CMK (cell line): ENCODE results near the gene PRKCZ.
A peak's percentile ranks its signal among the peaks of the same experiment; 100 is the strongest.
"Not testable (repeated sequence)": the region's sequence is repeated elsewhere in the genome, so short reads cannot be mapped to it uniquely, and the experiment has no call there.

ENCODE experiments used
- DNase-seq: peaks from one replicate; pipeline ENCODE4 v3.0.0-alpha.2; 2010; ENCODE audit warnings: low read depth

PRKCZ gene

DNA sequence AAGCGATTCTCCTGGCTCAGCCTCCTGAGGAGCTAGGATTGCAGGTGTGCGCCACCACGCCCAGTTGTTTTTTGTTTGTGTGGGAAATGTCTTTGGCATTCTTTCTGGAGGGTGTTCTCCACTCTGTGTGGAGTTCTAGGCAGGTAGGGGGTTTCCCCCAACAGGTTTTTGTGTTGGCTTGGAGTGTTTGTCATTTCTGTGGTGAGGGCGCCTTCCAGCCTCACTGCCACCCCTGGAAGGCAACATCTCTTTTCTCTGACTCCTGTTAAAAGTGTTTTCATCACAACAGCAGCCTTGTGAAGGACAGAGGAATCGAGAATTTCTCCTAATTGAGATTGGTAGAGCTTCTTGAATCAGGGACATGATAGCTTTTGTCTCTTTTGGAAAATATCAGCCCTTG, 69.7 kb downstream of the PRKCZ start:
- no peak for DNase-seq

GRCh38 chr1:2121101-2121691, 71.0 kb downstream of the PRKCZ start:
- no peak for DNase-seq

DNA sequence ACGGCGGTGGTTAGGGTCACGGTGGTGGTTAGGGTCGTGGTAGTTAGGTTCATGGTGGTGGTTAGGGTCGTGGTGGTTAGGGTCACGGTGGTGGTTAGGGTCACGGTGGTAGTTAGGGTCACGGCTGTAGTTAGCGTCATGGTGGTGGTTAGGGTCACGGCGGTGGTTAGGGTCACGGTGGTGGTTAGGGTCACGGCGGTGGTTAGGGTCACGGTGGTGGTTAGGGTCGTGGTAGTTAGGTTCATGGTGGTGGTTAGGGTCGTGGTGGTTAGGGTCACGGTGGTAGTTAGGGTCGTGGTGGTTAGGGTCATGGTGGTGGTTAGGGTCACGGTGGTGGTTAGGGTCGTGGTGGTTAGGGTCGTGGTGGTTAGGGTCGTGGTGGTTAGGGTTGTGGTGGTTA, 71.6 kb downstream of the PRKCZ start:
- DNase-seq: not testable (repeated sequence)

GRCh38 chr1:2124446-2125198, 74.4 kb downstream of the PRKCZ start:
- no peak for DNase-seq

DNA sequence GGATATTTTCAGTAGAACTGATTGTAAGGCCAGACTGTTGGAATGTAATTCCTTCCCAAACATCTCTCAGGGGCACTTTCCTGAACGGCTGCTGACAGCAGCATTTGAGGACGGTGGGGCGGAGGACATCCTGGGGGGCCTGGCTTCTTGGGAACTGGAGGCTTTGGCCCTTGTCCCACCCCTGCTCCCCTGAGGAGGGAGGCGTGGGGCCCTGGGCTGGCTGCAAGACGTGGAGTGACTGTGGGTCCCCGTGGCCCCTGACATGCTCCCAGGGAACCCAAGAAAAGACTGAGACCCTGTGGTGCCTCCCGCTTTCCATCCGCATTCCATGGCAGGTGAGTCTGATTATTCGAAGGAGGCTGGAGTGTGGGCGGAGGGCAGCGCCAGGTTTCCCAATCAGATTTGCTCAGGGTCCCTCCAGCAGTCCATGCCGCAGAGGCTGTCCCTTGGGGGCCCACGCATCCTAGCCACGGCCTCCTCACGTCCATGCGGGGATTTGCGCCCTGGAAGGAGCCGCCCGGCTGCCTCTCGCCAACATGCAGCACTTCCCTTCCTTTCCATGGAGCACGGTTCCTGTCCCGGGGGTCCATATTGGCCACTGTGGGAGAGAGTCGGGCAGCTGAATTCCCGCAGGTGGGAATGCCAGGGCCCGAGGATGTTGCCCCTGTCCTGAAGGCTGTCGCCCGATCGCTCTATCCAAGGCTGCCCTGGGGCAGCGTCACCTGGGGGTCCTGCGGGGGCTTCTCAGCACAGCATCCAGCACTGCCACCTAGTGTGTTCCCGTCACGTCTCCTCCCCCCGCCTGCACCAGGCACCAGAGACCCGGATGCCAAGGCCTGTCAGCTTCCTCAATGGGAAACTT, 75.4 kb downstream of the PRKCZ start:
- DNase-seq: no peak

- DNase-seq: no peak
These were observed 76.3 kb downstream of the PRKCZ start for GRCh38 chr1:2126331-2127186.

DNA sequence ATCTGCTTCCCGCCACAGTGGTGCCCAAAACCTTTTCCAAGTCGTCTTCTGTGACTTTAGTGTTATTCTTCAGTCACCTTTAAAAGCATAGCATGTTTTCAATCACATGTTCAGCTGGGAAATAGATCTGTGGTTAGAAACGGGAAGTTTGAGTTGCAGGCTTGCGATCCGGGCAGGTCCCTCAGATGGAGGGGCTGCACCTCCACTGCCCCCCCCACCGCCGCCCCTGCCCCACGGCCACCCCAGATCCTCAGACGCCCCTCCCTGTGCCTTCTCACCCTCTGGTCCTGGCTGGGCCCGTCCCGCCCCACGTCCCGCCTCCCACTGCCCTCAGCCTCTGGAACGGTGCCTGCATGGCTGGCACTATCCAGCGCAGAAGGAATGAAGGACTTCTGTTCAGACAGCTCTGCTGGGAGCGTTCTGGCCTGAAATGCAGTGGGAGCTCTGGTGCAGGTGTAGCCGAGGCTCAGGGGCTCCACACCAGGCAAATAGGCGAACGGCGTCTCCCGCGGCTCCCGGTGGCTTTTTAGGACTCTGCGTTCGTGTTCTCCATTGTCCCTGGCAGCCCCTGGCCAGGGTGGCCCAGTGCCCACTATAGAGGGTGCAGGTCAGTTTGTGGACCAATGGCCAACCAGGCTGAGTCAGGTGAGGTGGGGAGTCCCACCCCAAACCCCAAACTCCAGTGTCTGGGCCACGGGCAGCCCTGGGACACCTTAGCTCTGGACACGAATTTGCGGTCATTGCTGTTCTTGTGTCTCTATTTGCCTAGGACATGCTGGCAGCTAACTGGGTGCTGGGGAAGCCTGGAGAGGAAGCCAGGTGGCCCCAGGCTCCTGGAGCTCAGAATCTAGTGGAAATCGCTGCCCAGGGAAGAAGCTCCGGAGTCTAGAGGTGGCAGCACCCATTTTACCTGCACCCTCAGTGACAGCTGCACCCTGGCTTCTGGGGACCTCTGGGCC, 77.3 kb downstream of the PRKCZ start:
- DNase-seq: no peak

DNA sequence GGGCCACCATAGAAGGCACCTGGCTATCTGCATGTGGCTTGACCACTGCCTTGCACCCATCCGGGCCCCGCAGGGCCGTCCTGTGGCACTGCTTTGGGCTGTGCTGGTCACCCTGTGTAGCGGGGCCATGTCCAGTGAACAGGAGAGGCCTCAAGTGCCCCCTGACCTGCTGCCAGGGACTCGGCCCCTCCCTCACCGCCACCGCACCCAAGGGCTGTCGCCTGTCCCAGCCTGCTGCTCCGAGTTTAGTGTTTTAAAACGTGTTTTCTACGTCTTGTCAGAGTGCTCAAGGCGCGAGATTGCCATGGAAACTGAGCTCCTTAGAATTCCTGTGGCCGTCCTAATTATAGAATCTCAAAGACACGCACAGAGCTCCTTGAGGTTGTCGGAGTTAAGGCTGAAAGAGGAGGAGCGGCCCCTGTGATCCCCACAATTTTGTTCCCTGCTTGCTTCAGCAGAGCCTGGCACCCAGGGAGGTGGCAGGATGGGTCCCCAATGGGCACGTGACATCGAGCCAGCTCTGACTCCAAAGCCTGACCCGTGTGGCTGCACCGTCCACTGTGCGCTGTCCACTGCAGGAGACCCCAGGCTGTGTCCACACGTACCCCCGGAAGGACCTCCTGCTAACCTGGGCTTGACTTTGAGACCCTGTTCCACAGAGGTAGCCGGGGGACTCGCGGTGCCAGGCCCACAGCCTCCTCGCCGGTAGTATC, 78.1 kb downstream of the PRKCZ start:
- DNase-seq: no peak

DNA sequence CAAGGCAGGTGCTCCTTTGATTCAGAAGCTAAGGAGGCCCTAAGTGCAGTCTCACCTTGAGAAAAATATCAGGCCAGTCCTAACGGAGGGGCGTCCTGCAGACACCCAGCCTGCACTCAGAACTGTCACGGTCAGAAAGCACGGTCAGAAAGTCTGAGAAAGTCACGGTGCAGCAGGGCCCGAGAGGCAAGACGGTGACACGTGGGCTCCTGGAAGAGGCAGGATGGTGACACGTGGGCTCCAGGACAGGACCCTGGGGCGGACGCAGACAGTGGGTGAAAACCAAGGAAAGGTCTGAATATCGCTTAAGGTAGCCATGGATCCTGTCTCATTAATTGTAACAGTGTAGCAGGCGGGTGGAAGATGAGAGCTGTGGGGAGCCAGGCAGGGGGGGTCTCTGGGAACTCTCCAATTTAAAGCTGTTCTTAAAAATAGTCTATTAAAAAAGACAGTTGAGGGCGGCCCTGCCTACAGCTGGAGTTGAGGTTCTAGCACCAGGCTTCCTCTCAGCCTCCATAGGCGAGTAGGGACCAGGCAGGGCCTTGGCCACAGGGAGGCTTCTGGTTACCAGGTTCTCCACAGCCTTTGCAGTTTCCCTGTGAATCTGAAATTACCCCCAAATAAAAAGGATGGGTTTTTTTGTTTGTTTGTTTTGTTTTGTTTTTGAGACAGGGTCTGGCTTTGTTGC, 79.2 kb downstream of the PRKCZ start:
- no peak for DNase-seq

- no peak for DNase-seq
These were observed 79.9 kb downstream of the PRKCZ start for GRCh38 chr1:2130156-2130555.

- no peak for DNase-seq
These were observed 80.7 kb downstream of the PRKCZ start for GRCh38 chr1:2130871-2131289.

DNA sequence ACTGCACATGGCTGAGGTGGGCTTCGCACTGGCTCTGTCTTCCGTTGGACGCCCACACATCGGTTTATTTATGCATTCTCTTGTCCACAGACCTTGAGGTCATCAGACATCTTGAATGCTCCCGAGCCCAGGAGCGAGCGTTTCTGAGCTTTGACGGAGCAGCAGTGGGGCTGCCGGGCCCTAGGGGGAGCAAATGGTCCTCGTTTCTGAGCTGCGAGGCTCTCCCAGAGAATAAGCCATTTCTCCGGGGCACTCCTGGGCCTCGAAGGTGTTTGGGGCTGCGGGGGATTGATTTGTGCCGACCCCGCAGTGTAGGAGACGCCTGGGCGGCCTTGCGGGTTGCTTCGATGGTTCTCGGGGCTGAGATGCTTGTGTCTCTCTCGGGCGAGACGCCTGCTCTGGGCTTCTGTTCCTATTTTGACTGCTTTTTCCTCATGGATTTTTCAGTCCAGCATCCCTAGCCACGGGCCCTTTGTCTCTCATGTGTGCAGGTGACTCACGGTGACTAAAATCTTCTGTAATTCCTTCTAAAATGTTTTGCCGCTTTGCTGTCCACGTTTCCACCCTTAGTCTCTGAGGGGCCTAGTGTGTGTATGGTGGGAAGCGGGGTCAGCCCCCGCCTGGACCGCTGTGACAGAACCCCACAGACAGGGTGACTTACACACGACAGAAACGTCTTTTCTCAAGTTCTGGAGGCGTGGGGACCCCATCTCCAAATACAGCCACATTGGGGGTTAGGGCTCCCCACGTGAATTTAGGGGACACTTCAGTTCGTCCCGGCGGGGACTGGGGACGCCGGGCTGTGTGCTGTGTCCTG, 82.2 kb downstream of the PRKCZ start:
- DNase-seq: no peak

DNA sequence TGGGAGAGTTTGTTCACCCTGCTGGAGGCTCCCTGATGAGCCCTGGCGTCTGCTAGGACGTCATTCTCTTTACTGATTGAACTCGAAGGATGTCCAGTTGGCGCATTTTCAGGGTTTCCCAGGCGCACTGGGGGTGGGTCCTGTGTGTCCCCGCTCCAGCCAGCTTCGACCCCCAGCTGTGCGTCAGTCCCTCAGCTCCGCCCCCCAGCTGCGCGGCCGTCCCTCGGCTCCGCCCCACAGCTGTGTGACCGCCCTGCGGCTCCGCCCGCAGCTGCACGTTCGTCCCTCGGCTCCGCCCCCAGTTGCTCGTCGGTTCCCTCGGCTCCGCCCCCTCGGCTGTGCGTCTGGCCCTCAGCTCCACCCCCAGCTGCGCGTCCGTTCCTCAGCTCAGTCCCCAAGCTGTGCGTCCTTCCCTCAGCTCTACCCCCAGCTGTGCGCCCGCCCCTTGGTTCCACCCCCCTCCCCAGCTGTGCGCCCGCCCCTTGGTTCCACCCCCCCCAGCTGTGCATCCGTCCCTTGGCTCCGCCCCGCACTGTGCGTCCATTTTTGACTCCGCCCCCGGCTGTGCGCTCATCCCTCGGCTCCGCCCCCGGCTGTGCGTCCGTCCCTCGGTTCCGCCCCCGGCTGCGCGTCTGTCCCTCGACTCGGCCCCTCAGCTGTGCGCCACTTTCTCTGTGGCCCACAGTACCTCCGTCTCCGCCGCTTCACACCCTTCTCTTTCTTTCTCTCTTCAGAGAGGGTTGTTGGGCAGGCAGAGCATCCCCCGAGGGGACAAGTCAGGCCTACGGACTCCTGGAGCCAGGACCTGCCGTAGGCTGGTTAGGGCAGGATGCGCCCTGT, 83.0 kb downstream of the PRKCZ start:
- peak; percentile 96 for DNase-seq

DNA sequence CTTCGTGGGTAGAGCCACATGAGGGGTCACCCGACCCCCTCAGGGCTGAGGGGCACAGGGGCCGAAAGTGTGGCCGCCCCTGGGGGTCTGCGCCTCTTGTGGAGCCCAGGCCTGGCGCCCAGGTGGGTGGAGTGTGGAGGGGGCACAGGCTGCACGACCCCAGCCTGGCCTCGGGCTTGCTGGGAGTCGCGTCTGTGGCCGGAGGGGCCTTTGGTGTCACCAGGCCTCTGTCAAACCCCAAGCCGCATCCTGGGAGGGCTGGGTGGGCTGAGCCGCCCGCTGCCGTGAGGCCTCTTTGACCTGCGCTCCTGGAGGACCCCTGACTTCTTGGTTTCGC, 83.6 kb downstream of the PRKCZ start:
- no peak for DNase-seq

GRCh38 chr1:2134266-2134620, 84.0 kb downstream of the PRKCZ start:
- DNase-seq: no peak

GRCh38 chr1:2134621-2135307, 84.6 kb downstream of the PRKCZ start:
- DNase-seq: no peak

DNA sequence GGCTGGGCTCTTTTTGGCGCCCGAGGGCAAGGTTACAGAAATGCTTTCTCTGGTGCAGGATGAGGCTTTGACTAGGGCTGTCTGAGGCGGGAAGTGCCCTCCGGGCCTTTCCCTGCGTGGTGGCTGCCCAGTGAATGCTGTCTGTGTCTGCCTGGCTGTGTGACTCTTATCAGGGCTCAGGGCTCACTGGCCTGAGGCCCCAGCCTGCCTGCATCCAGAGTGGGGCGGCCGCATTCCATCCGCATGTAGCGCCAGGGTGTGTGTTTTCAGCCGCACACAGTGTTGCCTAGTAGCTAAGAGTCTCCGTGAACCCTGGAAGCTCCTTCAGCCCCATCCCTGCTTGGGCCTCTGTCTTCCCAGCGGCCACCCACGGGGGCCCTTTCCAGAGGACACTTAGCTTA, 85.2 kb downstream of the PRKCZ start:
- DNase-seq: no peak
